ENCODE measurements around the gene N4BP3.
A peak's percentile ranks its signal among the peaks of the same experiment; 100 is the strongest.
"Not testable (repeated sequence)": the region's sequence is repeated elsewhere in the genome, so short reads cannot be mapped to it uniquely, and the experiment has no call there.

Gene N4BP3

GRCh38 chr5:178123094-178123965, 10.0 kb downstream of the N4BP3 start:
- H3K9ac ChIP-seq (ENCODE audit: low read length in 2 of 2): no peak overlapping the region
- H3K9me3 ChIP-seq (ENCODE audit: control insufficient read depth in 2 of 2, low read length in 2 of 2): no peaks in the 10 kb centered on the region
- peaks cover 21% of the 10 kb centered on the region for H3K4me1 ChIP-seq (ENCODE audit: control insufficient read depth, insufficient read depth, low read length)
- H3K4me3 ChIP-seq (ENCODE audit: low read length in 2 of 2): no peak overlapping the region
- H3K27me3 ChIP-seq (ENCODE audit: control insufficient read depth in 1 of 2, insufficient read depth in 2 of 2, low read length in 2 of 2): peaks cover 0 to 3% of the 10 kb centered on the region in 2 donors
- no peaks in the 10 kb centered on the region for H3K36me3 ChIP-seq (ENCODE audit: control insufficient read depth in 2 of 2, insufficient read depth in 2 of 2, low read length in 2 of 2)
- no peak overlapping the region for H3K27ac ChIP-seq (ENCODE audit: low read length)

GRCh38 chr5:178123966-178124925, 10.9 kb downstream of the N4BP3 start:
- no peaks in the 10 kb centered on the region for H3K9me3 ChIP-seq (ENCODE audit: control insufficient read depth in 2 of 2, low read length in 2 of 2)
- no peaks in the 10 kb centered on the region for H3K36me3 ChIP-seq (ENCODE audit: control insufficient read depth in 2 of 2, insufficient read depth in 2 of 2, low read length in 2 of 2)
- H3K4me3 ChIP-seq (ENCODE audit: low read length in 2 of 2): no peak overlapping the region
- peaks cover 21% of the 10 kb centered on the region for H3K4me1 ChIP-seq (ENCODE audit: control insufficient read depth, insufficient read depth, low read length)
- no peak overlapping the region for H3K9ac ChIP-seq (ENCODE audit: low read length in 2 of 2)
- H3K27me3 ChIP-seq (ENCODE audit: control insufficient read depth in 1 of 2, insufficient read depth in 2 of 2, low read length in 2 of 2): peaks cover 0 to 3% of the 10 kb centered on the region in 2 donors
- H3K27ac ChIP-seq (ENCODE audit: low read length): no peak overlapping the region

GRCh38 chr5:178125253-178125906, 12.0 kb downstream of the N4BP3 start:
- Histone ChIP-seq H3K27me3 (ENCODE audit: control insufficient read depth in 1 of 2, insufficient read depth in 2 of 2, low read length in 2 of 2) (peaks cover 0 to 3% of the 10 kb centered on the region in 2 donors), H3K36me3 (ENCODE audit: control insufficient read depth in 2 of 2, insufficient read depth in 2 of 2, low read length in 2 of 2) (no peaks in the 10 kb centered on the region), H3K9me3 (ENCODE audit: control insufficient read depth in 2 of 2, low read length in 2 of 2) (no peaks in the 10 kb centered on the region), H3K9ac (ENCODE audit: low read length in 2 of 2) (no peak overlapping the region), H3K4me1 (ENCODE audit: control insufficient read depth, insufficient read depth, low read length) (peaks cover 21% of the 10 kb centered on the region), H3K4me3 (ENCODE audit: low read length in 2 of 2) (no peak overlapping the region), H3K27ac (ENCODE audit: low read length) (no peak overlapping the region)

GRCh38 chr5:178126556-178126955, 13.2 kb downstream of the N4BP3 start:
- Histone ChIP-seq H3K36me3 (ENCODE audit: control insufficient read depth in 2 of 2, insufficient read depth in 2 of 2, low read length in 2 of 2) (no peaks in the 10 kb centered on the region), H3K4me1 (ENCODE audit: control insufficient read depth, insufficient read depth, low read length) (peaks cover 13% of the 10 kb centered on the region), H3K9ac (ENCODE audit: low read length in 2 of 2) (no peak overlapping the region), H3K4me3 (ENCODE audit: low read length in 2 of 2) (no peak overlapping the region), H3K27me3 (ENCODE audit: control insufficient read depth in 1 of 2, insufficient read depth in 2 of 2, low read length in 2 of 2) (no peaks in the 10 kb centered on the region), H3K27ac (ENCODE audit: low read length) (no peak overlapping the region), H3K9me3 (ENCODE audit: control insufficient read depth in 2 of 2, low read length in 2 of 2) (no peaks in the 10 kb centered on the region)

GRCh38 chr5:178127300-178128009, 14.1 kb downstream of the N4BP3 start:
- not testable (repeated sequence) for H3K36me3 ChIP-seq (ENCODE audit: control insufficient read depth in 2 of 2, insufficient read depth in 2 of 2, low read length in 2 of 2); H3K4me3 ChIP-seq (ENCODE audit: low read length in 2 of 2); H3K27me3 ChIP-seq (ENCODE audit: control insufficient read depth in 1 of 2, insufficient read depth in 2 of 2, low read length in 2 of 2); H3K27ac ChIP-seq (ENCODE audit: low read length); H3K9ac ChIP-seq (ENCODE audit: low read length in 2 of 2); H3K9me3 ChIP-seq (ENCODE audit: control insufficient read depth in 2 of 2, low read length in 2 of 2)
- H3K4me1 ChIP-seq (ENCODE audit: control insufficient read depth, insufficient read depth, low read length): peaks cover 12% of the 10 kb centered on the region

- no peak overlapping the region for H3K4me3 ChIP-seq (ENCODE audit: low read length in 2 of 2)
- no peaks in the 10 kb centered on the region for H3K36me3 ChIP-seq (ENCODE audit: control insufficient read depth in 2 of 2, insufficient read depth in 2 of 2, low read length in 2 of 2)
- H3K9ac ChIP-seq (ENCODE audit: low read length in 2 of 2): no peak overlapping the region
- no peaks in the 10 kb centered on the region for H3K9me3 ChIP-seq (ENCODE audit: control insufficient read depth in 2 of 2, low read length in 2 of 2)
- H3K4me1 ChIP-seq (ENCODE audit: control insufficient read depth, insufficient read depth, low read length): peaks cover 10% of the 10 kb centered on the region
- no peak overlapping the region for H3K27ac ChIP-seq (ENCODE audit: low read length)
- H3K27me3 ChIP-seq (ENCODE audit: control insufficient read depth in 1 of 2, insufficient read depth in 2 of 2, low read length in 2 of 2): no peaks in the 10 kb centered on the region
Observed at GRCh38 chr5:178129296-178129695, 16.0 kb downstream of the N4BP3 start.

GRCh38 chr5:178130234-178130575, 16.9 kb downstream of the N4BP3 start:
- peaks cover 10% of the 10 kb centered on the region for H3K4me1 ChIP-seq (ENCODE audit: control insufficient read depth, insufficient read depth, low read length)
- not testable (repeated sequence) for H3K36me3 ChIP-seq (ENCODE audit: control insufficient read depth in 2 of 2, insufficient read depth in 2 of 2, low read length in 2 of 2); H3K9me3 ChIP-seq (ENCODE audit: control insufficient read depth in 2 of 2, low read length in 2 of 2); H3K27me3 ChIP-seq (ENCODE audit: control insufficient read depth in 1 of 2, insufficient read depth in 2 of 2, low read length in 2 of 2)
- peak overlapping the region; percentile 79 to 84 for H3K4me3 ChIP-seq (ENCODE audit: low read length in 2 of 2)
- peak overlapping the region; percentile 82 to 92 for H3K9ac ChIP-seq (ENCODE audit: low read length in 2 of 2)
- peak overlapping the region; percentile 71 for H3K27ac ChIP-seq (ENCODE audit: low read length)

- no peaks in the 10 kb centered on the region for H3K27me3 ChIP-seq (ENCODE audit: control insufficient read depth in 1 of 2, insufficient read depth in 2 of 2, low read length in 2 of 2)
- H3K4me3 ChIP-seq (ENCODE audit: low read length in 2 of 2): peak within 1 kb of the TSS; percentile 81 to 84
- peaks cover 10% of the 10 kb centered on the region for H3K4me1 ChIP-seq (ENCODE audit: control insufficient read depth, insufficient read depth, low read length)
- H3K27ac ChIP-seq (ENCODE audit: low read length): peak within 1 kb of the TSS; percentile 71
- peak within 1 kb of the TSS; percentile 82 to 92 for H3K9ac ChIP-seq (ENCODE audit: low read length in 2 of 2)
- H3K9me3 ChIP-seq (ENCODE audit: control insufficient read depth in 2 of 2, low read length in 2 of 2): no peaks in the 10 kb centered on the region
- peaks cover 4 to 7% of the 10 kb centered on the region in 2 donors for H3K36me3 ChIP-seq (ENCODE audit: control insufficient read depth in 2 of 2, insufficient read depth in 2 of 2, low read length in 2 of 2)
Observed at GRCh38 chr5:178130576-178131445, 17.5 kb downstream of the N4BP3 start, which contains the start of gene RMND5B. Gene RMND5B (plus strand): TSS chr5:178131014. CDS start chr5:178138120, 7,106 bp downstream.

- Histone ChIP-seq H3K36me3 (ENCODE audit: control insufficient read depth in 2 of 2, insufficient read depth in 2 of 2, low read length in 2 of 2) (peaks cover 4 to 12% of the 10 kb centered on the region in 2 donors), H3K27ac (ENCODE audit: low read length) (peak overlapping the region; percentile 71), H3K4me3 (ENCODE audit: low read length in 2 of 2) (peak overlapping the region; percentile 81 to 84), H3K9me3 (ENCODE audit: control insufficient read depth in 2 of 2, low read length in 2 of 2) (no peaks in the 10 kb centered on the region), H3K4me1 (ENCODE audit: control insufficient read depth, insufficient read depth, low read length) (peaks cover 10% of the 10 kb centered on the region), H3K9ac (ENCODE audit: low read length in 2 of 2) (peak overlapping the region; percentile 82 to 92), H3K27me3 (ENCODE audit: control insufficient read depth in 1 of 2, insufficient read depth in 2 of 2, low read length in 2 of 2) (no peaks in the 10 kb centered on the region)
Observed at GRCh38 chr5:178131446-178131996, 18.2 kb downstream of the N4BP3 start.

Measured in stomach smooth muscle (tissue), 2 donors.